Thyroid gland (tissue), 4 donors: ENCODE data around the gene XKRX.

Source experiments
- POLR2A ChIP-seq, 2 donors: fragments of 450-650 bp; IDR thresholded peaks; one replicate each; pipeline ENCODE4 v1.6.1; 2017; ENCODE audit warnings: antibody characterized with exemption in 2 of 2, mild to moderate bottlenecking in 2 of 2, moderate library complexity in 1 of 2
- TF ChIP-seq, protein P1 (sequence below), 6 experiments: fragments of 200-600 bp in 3 of 6; fragments of 450-650 bp in 3 of 6; sonication (generic) in 3 of 6; IDR thresholded peaks; one replicate each; pipeline ENCODE4 v1.5.1; 2016 to 2019; ENCODE audit warnings: antibody characterized with exemption in 6 of 6, mild to moderate bottlenecking in 2 of 6, inconsistent platforms in 1 of 6, moderate library complexity in 1 of 6

DNA sequence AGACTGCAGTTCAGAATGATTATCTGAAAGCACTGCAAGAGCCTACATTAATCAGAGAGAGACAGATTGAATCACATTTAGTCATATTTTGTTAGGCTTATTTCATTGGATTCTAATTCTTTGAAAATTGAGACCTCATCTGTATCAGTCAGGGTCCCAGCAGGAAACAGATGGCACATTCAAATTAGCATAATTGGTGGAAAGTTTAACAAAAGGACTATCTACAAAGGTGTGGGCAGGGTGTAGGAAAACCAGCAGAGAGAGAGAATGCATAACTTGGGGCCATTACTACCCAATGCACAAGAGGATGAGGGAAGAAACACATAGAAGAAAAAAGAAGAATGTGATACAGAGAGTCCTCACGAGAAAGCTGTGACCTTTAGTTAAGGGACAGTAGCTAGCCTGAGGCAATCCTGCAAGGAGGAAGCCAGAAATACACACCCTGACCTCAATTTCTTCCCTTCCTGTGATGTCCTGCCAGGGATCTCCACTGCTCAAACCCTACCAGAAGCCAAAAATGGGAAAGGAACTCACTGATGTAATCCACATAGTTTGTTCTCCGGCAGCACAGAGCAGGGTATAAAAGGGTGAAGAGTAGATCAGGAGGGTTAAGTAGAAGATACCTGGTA, 17.7 kb upstream of the XKRX start:
- TF ChIP-seq, protein P1, sequence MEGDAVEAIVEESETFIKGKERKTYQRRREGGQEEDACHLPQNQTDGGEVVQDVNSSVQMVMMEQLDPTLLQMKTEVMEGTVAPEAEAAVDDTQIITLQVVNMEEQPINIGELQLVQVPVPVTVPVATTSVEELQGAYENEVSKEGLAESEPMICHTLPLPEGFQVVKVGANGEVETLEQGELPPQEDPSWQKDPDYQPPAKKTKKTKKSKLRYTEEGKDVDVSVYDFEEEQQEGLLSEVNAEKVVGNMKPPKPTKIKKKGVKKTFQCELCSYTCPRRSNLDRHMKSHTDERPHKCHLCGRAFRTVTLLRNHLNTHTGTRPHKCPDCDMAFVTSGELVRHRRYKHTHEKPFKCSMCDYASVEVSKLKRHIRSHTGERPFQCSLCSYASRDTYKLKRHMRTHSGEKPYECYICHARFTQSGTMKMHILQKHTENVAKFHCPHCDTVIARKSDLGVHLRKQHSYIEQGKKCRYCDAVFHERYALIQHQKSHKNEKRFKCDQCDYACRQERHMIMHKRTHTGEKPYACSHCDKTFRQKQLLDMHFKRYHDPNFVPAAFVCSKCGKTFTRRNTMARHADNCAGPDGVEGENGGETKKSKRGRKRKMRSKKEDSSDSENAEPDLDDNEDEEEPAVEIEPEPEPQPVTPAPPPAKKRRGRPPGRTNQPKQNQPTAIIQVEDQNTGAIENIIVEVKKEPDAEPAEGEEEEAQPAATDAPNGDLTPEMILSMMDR (IDR thresholded peaks at IDR 0.05) = no peak
- no peak for TF ChIP-seq POLR2A (IDR thresholded peaks at IDR 0.05)
